Measurements from ENCODE around the gene PRR7. TPM values are rescaled to one million over a fixed set of nuclear protein-coding genes. Genes with fewer than 3 reads are reported as not detected.
A peak's percentile ranks its signal among the peaks of the same experiment; 100 is the strongest.

Gene PRR7
- total RNA-seq, 1 donor from 2014 or later: 18.1 TPM

GRCh38 chr5:177452688-177453638 is 6.3 kb downstream of the PRR7 start:
- peaks cover 21 to 29% of the 10 kb centered on the region in 2 donors for H3K4me1 ChIP-seq
- H3K27ac ChIP-seq: no peak overlapping the region
- intact Hi-C loops (cut with DNase I): loop anchor here (5.0 to 10.0 kb wide), 2 partner anchors 141 to 338 kb away; partner anchors contain the start of gene MXD3
- H3K27me3 ChIP-seq: no peaks in the 10 kb centered on the region
- peaks cover under 1 to 2% of the 10 kb centered on the region in 2 donors for H3K36me3 ChIP-seq
- H3K4me3 ChIP-seq: no peak overlapping the region
- no peaks in the 10 kb centered on the region for H3K9me3 ChIP-seq
- TF ChIP-seq, protein P1, sequence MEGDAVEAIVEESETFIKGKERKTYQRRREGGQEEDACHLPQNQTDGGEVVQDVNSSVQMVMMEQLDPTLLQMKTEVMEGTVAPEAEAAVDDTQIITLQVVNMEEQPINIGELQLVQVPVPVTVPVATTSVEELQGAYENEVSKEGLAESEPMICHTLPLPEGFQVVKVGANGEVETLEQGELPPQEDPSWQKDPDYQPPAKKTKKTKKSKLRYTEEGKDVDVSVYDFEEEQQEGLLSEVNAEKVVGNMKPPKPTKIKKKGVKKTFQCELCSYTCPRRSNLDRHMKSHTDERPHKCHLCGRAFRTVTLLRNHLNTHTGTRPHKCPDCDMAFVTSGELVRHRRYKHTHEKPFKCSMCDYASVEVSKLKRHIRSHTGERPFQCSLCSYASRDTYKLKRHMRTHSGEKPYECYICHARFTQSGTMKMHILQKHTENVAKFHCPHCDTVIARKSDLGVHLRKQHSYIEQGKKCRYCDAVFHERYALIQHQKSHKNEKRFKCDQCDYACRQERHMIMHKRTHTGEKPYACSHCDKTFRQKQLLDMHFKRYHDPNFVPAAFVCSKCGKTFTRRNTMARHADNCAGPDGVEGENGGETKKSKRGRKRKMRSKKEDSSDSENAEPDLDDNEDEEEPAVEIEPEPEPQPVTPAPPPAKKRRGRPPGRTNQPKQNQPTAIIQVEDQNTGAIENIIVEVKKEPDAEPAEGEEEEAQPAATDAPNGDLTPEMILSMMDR (IDR thresholded peaks at IDR 0.05): no peak
- DNase-seq (ENCODE audit: low spot score in 2 of 2): no peak

- intact Hi-C loops (cut with DNase I): loop anchor here (1.0 to 10.0 kb wide), 6 partner anchors 28 to 339 kb away; partner anchors contain the start of genes GRK6 and MXD3
- H3K27me3 ChIP-seq: no peaks in the 10 kb centered on the region
- peak overlapping the region; percentile 16 to 23 for H3K27ac ChIP-seq
- no peak for DNase-seq (ENCODE audit: low spot score in 2 of 2)
- TF ChIP-seq, protein P1 (IDR thresholded peaks at IDR 0.05): no peak
- H3K4me1 ChIP-seq: peaks cover 18 to 22% of the 10 kb centered on the region in 2 donors
- H3K9me3 ChIP-seq: no peaks in the 10 kb centered on the region
- H3K4me3 ChIP-seq: peak overlapping the region; percentile 35 to 92
- peaks cover 10 to 12% of the 10 kb centered on the region in 2 donors for H3K36me3 ChIP-seq
Measured at GRCh38 chr5:177453852-177454396, 7.3 kb downstream of the PRR7 start.

- peak; percentile 62 to 97 for DNase-seq (ENCODE audit: low spot score in 2 of 2)
- H3K4me3 ChIP-seq: peak overlapping the region; percentile 53 to 92
- H3K27me3 ChIP-seq: no peaks in the 10 kb centered on the region
- H3K27ac ChIP-seq: peak overlapping the region; percentile 68 to 86
- H3K36me3 ChIP-seq: peaks cover 14 to 18% of the 10 kb centered on the region in 2 donors
- H3K4me1 ChIP-seq: peaks cover 18 to 22% of the 10 kb centered on the region in 2 donors
- no peaks in the 10 kb centered on the region for H3K9me3 ChIP-seq
- intact Hi-C loops (cut with DNase I): loop anchor here (1.0 to 10.0 kb wide), 6 partner anchors 28 to 340 kb away; partner anchors contain the start of genes GRK6 and MXD3
- TF ChIP-seq, protein P1 (IDR thresholded peaks at IDR 0.05): peak; percentile 96 to 97 (median 96)
Measured at GRCh38 chr5:177454397-177455035, 7.9 kb downstream of the PRR7 start.

DNA sequence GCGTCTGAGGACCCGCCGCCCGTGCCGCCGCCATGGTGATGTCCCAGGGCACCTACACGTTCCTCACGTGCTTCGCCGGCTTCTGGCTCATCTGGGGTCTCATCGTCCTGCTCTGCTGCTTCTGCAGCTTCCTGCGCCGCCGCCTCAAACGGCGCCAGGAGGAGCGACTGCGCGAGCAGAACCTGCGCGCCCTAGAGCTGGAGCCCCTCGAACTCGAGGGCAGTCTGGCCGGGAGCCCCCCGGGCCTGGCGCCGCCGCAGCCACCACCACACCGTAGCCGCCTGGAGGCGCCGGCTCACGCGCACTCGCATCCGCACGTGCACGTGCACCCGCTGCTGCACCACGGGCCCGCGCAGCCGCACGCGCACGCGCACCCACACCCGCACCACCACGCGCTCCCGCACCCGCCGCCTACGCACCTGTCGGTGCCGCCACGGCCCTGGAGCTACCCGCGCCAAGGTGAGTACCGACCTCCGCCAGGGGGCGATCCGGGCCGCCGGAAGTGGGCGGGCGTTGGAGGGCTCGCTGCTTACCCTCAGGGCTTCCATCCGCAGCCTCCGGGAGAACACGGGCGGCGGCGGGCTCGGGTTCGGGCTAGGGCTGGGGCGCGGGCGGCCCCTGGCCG is 8.5 kb downstream of the PRR7 start:
- Histone ChIP-seq H3K27ac (peak overlapping the region; percentile 68 to 86), H3K36me3 (peaks cover 14 to 24% of the 10 kb centered on the region in 2 donors), H3K9me3 (no peaks in the 10 kb centered on the region), H3K4me1 (peaks cover 18 to 22% of the 10 kb centered on the region in 2 donors), H3K4me3 (peak overlapping the region; percentile 53 to 92), H3K27me3 (no peaks in the 10 kb centered on the region)
- DNase-seq (ENCODE audit: low spot score in 2 of 2): peak in 1 of 2 donors; percentile 91
- TF ChIP-seq, protein P1 (IDR thresholded peaks at IDR 0.05): peak; percentile 48 to 86 (median 65)
- intact Hi-C loops (cut with DNase I): loop anchor here (10.0 kb wide), 1 partner anchor 340 kb away; no protein-coding TSS in a partner anchor
